HPDE6-E6E7 (cell line): ENCODE results near the gene DRAXIN.

Source experiments
- DNase-seq: peaks from one replicate; pipeline ENCODE4 v3.0.0; 2011; ENCODE audit warnings: missing footprints; ENCODE audit errors: extremely low spot score

DRAXIN gene, protein sequence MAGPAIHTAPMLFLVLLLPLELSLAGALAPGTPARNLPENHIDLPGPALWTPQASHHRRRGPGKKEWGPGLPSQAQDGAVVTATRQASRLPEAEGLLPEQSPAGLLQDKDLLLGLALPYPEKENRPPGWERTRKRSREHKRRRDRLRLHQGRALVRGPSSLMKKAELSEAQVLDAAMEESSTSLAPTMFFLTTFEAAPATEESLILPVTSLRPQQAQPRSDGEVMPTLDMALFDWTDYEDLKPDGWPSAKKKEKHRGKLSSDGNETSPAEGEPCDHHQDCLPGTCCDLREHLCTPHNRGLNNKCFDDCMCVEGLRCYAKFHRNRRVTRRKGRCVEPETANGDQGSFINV

DNA sequence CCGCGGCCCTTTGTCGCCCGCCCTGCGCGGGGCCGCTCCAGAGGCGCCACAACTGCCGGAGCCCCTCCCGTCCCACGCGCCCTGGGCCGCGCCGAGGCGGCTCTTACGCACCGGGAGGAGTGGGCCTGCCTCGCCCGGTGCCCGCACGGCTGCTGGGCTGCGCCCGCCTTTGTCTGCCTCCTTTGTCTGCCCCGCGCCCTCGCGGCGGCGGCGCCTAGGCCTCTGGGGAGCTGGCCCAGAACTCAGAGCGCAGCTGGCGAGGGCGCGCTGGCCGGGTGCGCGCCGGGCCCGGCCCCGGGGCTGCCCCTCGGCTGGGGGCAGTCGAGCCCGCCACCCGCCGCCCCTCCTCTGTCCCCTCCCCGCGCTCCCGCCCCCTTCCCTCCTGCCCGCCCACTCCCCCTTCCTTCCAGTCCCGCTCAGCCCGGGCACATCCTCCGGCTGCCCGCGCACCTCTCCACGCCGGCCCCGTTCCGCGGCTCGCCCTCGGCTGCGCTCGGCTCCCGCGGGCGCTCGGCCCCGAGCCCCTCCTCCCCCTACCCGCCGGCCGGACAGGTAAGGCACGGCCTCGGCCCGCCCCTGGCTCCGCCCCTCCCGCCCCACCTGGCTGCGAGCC lies at the start of gene DRAXIN:
TSS of gene DRAXIN (plus strand) at position 409 of the 613 bp plus-strand sequence. CDS start 14,549 bp downstream, outside the sequence.
- DNase-seq, result no peak

DNA sequence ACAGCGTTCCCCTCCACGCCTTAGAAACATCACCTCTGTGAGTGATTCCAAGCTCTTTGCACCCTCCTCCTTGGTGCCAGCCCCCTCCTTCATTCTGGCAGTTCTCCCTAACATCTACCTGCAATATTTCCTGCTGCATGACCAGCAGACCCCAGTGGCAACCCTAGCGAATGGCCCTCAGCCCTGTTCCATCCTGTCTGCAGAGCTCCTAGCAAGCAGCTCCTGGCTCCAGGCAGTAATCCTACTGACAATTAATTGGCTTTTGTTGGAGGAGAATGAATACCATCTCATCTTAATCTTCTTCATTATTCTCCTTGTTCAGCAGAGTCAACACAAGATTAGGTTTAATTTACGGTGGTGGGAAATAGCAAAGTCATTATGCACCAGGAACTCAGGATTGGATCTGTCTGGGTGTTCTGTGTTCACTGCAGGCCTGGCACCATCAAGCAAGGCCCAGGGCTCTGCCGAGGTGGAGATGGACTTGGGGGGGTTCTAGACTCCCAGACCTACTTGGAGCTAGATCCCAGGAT lies 49.7 kb upstream of the DRAXIN start:
- no peak for DNase-seq

DNA sequence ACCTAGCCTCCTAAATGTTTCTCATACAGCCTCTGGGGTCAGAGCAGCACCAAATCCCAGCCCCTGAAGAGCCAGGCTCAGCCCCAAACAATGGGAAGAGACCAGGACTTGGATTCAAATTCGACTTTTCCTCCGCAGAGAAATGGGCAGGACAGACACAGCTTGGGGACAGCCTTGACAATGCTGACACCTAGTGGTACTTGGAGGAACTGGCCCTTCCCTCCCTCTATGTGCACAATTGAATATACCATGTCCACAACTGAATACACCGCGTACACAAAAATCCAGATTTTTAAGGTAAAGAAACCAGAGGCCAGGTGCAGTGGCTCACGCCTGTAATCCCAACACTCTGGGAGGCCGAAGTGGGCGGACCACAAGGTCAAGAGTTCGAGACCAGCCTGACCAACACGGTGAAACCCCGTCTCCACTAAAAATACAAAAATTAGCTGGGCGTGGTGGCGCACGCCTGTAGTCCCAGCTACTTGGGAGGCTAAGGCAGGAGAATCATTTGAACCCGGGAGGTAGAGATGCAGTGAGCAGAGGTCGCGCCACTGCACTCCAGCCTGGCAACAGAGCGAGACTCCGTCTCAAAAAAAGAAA lies 49.0 kb upstream of the DRAXIN start:
- DNase-seq, result peak; percentile 63

DNA sequence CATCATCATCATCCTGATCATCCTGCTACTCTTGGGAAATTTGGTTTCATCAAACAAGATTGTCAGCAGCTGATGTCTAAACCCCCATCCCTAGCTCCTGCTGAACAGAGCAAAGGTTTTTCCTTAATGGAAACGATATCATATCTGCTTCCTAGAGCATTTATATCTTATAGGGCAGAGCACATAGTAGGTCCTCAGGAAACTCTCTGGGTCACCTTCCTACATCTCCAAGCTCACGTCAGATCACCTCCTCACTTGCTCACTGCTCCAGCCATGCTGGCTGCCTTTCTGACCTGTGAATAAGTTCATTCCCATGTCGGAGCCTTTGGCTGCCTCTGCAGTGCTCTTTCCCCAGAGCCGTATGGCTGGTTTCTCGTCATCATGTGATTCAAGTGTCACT lies 47.7 kb upstream of the DRAXIN start:
- DNase-seq, result no peak

DNA sequence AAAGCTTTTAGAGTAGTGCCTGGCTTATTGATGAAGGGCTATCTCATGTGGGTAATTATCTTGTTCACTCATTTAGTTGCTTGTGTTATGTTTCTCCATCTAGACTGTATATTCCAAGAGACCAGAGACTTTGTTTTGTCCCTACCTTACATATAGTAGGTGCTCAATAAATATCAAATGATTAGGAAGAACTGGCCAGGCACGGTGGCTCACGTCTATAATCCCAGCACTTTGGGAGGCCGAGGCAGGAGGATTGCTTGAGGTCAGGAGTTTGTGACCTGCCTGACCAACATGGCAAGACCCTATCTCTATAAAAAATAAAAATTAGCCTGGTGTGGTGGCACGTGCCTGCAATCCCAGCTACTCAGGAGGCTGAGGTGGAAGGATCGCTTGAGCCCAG lies 46.2 kb upstream of the DRAXIN start:
- no peak for DNase-seq

DNA sequence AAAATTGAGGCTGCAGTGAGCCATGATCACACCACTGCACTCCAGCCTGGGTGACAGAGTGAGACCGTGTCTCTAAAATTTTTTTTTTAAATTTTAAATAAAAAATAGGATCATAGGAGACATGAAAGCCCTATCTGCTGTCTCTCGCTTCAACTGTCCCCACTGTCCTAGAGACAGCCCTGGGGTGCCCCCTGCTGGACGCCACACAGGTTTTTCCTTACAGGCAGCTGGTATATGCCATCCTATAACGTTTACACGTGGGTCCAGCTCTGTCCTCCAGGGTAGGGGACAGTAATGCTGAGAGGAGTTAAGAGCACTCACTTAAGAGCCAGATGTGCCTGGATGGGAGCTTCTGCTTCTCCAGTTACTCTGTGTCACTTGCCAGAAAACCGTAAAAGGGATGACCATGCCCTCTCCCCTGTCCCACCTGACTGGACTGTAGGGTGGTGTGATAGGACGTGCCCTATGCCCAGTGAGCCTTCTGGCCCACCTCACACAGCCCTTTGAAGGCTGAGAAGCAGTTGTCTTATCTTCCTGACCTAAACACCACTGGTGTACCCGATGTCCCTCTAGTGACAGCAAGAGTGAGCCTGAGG lies 45.7 kb upstream of the DRAXIN start:
- DNase-seq, result no peak

DNA sequence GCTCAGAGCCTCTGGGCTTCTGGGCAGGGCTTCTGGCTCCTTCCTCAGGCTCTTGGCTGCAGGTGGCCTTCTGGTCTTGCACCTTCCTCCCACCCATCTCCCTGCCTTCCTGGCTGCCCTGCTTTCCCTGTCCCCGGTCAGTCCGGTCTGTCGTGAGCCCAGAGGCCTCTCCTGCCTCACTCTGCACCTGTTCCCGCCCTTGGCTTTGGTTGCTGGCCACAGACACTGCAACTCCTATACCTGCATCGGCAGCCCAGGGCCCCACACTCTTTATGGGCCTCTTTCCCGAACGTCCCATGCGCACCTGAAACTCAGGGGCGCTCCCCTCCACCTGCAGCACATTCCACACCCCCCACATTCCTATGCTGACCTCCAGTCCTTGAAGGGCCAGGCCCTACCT lies 45.2 kb upstream of the DRAXIN start:
- no peak for DNase-seq

DNA sequence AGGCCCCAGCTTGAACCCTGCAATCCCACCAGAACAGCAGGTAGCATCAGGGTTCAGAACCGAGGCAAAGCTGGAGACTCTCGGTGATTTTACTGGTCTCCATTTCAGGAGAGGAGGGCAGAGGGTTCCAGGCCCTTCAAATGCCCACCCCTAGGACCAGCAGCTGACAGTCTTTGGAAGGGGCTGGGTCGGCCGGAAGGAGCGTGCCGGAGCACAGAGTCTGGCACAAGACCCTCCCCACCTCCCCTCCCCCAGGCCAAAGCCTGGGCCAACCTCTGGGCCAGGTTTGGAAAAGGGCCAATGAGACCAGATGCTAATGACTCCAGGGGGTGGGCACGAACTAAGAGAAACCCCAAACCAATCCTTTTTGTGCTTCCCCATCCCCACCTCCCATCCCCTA lies 44.2 kb upstream of the DRAXIN start:
- DNase-seq, result no peak

DNA sequence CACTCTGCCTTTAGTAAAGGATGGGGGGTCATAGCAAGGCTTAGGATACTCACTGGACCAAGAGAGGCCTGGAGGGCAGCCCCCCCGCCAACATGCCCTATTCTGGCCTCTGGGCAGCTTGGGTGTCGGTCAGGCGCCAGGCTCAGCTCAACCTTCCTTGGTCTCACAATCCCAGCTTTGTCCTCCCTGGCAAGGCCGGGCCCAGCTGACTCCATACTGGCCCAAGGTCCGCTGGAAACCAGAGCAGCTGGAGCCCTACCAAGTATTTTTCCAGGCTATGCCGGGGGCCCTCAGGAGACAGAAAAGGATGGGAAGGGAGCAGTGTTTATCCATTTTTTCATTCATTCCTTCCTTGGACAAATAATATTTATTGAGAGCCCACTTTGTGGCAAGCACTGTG lies 43.5 kb upstream of the DRAXIN start:
- no peak for DNase-seq

DNA sequence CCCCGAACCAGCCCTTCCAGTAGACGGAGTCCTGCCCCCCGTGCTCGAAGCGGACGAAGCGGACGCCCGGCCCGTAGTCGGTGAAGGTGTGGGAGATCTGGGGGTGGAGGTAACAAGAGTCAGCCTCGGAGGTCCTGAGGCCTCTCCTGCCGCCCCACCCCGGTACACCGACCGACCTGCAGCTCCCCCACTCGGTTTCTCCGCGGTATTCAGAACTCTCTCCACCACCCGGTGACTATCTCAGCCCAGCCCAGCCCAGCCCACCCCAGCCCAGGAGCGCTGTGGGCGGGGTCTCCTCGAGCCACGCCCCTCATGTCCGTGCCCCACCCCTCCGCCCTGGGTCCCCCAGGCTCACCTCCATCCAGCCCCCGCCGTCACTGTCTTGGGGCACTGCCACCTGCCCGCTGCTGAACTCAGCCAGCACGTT lies 42.8 kb upstream of the DRAXIN start:
- no peak for DNase-seq

DNA sequence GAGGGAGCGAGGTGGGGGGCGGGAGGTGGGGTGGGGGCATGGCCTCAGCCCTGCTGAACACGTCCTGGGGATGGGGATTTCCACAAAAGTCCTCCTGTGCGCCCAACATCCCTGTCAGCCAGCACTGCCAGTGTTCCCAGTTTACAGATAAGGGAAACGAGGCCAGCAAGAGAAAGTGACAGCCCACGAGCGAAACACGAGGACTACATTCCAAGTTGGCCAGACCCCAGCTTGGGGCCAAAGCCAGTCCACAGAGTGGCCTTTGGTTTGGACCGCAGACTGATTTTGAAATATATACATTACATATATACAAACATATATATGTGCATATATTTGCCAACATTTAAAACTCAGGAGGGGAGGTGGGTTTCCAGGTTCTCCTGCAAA lies 42.3 kb upstream of the DRAXIN start:
- DNase-seq, result no peak

DNA sequence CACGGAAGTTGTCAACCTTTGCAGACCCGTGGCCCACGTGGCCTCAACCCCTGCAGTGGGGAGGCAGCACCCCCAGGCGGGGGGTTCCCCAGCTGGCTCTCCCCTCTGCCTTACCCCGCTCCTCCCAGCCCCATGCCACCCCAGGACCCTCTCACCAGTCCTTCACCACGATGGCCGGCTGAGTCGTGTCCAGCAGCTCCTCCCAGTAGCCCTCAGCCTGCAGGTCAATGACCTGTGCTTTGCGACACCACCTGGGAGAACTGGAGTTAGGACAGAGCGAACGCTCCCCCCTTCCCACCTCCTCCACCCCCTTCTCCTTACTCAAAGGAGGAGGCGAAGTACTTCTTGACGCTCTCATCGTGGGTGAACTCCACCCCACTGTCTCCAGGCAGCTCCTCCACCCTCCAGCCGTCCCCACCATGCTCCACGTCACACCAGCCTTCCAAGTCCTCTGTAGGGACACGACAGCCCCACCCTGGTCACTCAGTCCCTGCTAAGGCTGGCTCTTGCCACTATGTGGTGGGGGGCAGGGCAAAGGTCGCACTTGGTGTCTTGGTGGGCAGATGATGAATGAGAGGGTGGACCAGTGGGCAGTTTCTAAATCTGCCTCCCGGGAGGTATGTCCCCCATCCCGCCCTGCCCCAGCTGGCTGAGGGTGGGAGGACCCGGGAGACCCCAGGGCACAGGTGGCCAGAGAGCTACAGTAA lies 41.7 kb upstream of the DRAXIN start:
- DNase-seq, result no peak

DNA sequence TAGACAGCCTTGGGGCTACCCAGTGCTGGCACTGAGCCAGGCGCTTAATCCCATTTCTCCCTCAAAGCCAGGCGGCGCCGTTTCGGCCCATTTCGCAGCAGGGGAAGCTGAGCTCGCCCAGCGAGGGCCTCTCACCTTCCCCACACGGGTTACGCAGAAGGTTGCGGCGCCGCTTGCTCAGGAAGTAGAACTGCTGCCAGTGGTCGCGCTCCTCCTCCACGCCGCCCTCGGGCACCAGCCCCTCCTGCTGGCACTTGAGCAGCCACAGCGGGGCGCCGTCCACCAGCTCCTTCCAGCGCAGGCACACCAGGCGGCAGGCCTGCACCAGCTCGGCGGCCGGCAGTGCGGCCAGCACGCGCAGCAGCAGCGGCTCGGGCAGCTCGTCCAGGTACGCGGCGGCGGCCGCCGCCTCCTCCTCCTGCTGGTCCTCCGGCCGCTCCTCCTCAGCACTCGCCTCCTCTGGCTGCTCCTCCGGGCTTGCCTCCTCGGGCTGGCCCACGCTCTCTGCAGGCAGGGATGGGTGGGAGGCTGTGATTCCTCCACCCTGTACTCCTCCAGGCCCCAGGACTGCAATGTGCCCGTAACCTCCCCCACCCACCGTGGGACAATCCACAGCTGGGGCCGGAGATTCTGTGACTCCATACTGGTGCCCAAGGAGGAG lies 41.0 kb upstream of the DRAXIN start:
- no peak for DNase-seq

DNA sequence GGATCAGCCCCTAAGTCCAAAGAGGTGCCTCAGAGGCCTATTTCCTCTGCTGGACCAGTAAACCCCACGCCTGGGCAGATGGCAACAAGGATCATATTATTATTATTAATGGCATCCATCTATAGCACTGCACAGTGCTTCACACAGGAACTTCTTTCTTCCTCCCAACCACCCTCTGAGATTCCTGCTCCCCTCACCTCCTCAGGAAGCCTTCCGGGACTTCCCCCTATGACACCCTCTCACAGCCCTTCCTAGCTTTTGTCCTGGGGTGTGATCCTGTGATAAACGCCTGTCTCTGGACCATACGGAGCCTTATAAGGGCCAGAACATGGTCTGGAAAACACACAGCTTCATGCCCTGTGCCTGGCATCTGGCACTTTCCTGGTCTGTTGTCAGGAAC lies 40.5 kb upstream of the DRAXIN start:
- no peak for DNase-seq

DNA sequence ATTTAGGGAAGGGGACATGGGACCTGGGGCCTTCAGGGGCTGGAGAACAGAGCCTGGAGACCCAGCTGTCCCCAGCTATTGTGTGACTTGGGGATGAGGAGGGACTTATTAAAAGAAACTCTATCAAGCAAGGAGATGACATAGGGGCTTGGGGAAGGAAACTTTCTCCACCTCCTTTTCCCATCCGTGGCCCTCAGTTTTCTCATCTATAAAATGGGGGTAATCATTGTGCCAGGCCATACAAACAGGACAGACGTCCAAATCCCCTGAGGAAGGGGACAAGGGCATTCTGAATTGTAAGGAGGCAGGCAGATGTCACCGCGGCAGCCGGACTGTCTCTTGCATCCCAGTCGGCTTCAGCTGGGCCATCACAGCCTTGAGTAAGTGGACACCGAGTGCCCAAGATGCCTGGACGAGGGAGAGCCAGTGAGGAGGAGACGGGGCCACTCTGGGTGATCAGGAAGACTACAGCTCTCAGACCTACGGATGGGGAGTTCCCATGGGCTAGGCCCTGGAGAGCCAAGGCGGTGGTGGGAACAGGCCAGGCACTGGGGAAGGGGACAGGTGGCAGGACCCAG lies 39.2 kb upstream of the DRAXIN start:
- DNase-seq, result no peak

DNA sequence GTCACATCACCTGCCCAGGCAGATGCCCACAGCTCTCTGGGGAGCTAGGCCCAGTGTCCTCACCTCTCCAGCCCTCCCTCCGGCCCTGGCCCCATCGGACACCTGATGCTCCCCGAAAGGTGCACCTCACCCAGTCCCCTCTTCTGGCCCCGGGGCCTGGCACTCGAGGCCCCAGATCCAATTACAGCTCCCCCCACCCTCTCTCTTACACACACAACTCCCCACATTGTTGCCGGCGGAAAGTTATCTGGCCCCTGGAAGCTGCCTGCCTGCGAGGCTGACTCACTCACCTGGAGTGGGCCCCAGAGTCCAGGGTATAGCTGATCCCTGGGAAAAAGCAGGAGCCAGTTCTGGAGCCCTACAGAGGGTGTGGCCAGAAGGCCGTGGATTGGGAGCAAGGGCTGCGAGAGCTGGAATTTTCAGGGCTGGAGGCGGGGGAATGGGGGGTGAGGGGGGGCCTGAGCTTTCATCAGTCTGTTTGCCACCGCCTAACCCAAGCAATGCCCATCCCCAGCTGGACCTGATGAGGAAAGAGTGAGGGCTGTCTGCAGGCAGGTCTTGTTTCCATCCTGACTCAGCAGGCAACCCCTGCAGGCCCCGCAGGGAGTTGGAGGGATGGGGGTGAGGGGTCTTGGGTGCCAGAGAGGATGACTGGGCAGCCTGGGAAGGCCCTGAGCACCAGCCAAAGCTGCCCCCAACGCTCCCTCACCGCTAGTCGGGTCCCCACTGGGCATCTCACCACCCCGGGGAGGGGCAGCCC lies 38.2 kb upstream of the DRAXIN start:
- DNase-seq, result peak; percentile 82

DNA sequence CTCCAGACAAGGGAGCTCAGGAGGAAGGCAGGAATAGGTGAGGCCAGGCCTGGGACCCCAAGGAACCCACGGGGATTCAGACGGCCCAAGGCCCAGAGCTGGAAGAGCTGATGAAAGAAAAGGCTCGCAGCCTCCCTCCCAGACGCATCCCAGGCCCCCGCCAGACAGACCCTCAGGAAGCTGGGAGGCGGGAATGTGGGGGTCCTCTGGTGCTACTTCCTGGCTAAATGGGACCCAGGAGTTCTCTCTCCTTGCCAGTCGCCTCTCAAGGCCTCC lies 37.7 kb upstream of the DRAXIN start:
- no peak for DNase-seq

DNA sequence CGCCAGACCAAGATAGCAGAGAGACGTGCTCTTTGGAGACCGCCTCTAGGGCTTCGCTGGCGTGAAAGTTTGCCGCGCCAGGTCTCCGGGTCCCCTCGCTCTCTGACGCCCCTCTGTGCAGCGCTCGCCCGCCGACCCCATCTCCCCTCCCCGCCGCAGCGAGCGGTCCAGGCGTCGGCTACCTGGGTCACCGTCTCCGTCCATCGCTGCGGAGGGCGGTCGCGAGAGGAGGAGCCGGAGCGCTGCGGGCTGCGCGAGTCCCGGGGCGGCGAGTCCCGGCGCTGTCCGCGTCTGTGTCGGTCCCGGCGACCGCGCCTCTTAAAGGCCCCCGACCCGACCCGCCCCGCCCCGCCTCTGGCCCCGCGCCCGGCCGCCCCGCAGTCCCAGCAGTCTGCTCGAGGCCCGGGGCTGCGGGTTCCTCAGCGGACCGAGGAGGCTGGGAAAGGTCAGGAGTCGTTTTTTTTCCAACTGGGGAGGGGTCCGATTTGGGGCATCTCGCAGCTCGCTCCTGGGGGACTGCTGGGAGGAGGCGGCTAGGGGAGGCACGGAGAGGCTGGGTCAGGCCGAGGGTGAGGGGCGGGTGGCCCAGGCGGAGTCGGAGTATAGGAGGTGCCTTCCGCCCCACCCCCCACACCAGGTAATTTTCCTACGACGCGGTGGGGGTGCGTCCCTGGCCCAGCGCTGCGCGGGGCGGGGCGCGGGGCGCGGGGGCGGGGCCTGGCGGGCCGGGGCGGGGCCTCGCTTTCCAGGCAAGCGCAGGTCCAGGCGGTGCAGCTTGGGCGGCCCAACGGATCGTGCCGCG lies 37.2 kb upstream of the DRAXIN start, which contains the start of the genes FBXO2 and FBXO44:
TSS of gene FBXO2 (minus strand) at position 293 of the 802 bp plus-strand sequence. CDS start at position 204, 89 bp downstream.
TSS of gene FBXO44 (plus strand) at position 741 of the 802 bp plus-strand sequence. CDS start 959 bp downstream, outside the sequence.
- DNase-seq, result peak; percentile 78
